GM19324 (cell line): Measurements from ENCODE around the gene PMM2.

Experiments
- ATAC-seq: cut with Tn5 transposase; IDR thresholded peaks from one replicate; pipeline ENCODE4 v1.9.1; 2021; ENCODE audit warnings: mild to moderate bottlenecking, moderate library complexity; ENCODE audit not compliant: unreplicated experiment, low FRiP score

Gene PMM2

DNA sequence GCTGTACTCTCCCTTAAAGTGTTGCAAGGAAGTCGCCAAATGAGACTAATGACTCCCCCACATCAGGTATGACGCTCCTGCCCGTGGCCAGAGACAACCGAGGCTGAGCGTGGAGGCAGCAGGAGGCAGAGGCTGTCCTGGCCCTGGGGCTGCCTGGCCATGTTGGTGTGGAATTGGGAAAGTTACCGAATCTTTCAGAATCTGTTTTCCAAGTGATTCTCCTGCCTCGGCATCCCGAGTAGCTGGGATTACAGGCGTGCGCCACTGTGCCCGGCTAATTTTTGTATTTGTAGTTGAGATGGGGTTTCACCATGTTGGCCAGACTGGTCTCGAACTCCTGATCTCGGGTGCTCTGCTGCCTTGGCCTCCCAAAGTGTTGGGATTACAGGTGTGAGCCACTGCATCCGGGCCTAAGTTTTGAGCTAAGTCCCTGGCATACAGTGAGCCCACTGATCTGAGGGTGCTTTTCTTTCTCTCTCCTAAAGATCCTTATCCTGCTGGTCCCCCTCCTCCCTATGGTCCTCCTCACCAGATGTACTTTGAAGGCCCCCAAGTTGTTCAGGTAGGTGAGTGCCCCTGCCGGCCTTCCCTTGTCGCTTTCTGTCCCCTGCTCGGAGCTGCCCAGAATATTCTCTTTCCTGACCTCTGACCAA lies 85.2 kb downstream of the PMM2 start:
- no peak for ATAC-seq

DNA sequence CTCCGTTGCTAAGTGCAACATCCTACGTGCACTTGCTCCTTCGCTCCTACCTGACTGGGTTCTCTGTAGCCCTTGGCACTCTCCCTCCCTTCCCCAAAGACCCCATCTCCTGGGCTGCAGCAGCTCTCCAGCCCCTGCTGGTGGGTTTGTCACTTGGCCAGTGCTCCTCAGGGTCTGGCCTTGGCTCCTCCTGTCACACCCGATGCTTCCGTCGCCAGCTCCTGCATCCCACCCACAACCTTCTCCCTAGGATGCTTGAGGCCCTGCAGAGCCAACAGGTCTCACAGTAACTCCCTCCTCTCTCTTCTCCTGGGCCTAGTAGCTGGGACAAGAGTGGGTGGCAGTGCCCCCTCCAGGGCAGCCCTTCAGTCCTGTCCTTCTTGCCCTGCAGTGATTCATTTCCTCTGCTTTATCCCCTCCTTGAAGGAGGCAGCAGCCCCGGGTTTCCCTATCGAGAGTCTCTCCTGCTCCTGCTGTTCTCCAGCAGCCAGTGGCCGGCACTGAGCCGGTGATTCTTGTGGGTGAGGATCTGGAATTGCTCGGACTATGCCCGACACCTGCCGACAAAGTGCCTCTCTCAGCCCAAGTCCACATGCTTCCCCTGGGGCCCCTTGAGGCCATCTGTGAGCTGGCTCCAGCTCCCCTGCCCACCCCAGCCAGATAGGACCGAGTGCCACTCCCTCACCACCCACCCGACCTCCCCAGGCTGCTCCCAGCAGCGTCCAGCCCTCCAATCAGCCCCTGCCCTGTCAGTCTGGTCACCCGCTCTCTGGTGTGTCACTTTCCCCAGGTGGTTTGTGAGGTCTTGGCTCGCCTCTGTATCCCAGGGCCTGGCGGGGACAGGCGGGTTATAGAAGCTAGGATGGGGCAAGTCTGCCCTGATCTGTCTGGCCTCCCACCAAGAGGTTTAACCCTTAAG lies 88.3 kb downstream of the PMM2 start:
- ATAC-seq, result no peak

DNA sequence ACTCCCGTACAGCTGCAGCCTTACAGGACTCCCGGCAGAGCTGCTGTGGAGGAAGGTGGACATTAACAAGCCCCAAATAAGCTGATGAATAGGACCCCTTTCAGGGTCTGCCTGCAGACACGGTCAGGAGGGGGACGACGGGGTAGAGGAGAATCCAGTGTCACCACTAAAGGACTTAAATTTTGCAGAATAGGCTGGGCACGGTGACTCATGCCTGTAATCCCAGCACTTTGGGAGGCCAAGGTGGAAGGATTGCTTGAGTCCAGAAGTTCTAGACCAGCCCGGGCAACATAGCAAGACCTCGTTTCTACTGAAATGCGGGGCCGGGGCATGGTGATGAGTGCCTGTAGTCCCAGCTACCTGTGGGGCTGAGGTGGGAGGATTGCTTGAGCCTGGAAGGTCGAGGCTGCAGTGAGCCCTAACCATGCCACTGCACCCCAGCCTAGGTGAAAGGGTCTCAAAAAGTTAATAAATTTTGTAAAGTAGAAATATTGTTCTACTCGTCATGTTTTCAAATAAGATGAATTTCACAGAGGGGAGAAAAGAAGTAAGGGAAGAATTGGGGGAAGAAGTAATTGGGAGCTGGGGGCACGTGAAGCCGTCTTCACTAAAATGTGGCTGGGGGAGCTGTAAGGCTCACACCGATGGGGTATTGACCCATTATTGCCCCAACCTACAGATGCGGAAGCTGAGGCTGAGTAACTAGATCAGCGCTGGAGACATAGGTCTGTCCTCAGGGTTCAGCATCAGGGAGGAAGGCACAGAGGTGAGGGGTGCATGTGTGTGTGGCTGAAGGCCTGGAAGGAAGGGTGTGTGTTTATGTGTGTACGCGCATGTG lies 89.2 kb downstream of the PMM2 start:
- no peak for ATAC-seq

DNA sequence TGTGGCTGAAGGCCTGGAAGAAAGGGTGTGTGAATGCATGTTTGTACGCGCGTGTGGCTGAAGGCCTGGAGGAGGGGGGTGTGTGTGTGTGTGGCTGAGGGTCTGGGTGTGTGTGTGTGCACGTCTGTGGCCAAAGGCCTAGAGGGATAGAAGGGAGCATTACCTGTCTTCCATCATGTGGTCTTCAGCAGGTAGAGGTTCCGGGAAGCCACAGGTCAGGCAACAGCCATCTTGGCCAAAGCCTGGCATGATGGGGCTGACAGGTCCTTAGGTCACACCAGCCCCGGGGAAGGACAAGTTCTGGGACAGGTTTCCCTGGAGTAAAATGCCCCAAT lies 89.8 kb downstream of the PMM2 start:
- ATAC-seq, result no peak

DNA sequence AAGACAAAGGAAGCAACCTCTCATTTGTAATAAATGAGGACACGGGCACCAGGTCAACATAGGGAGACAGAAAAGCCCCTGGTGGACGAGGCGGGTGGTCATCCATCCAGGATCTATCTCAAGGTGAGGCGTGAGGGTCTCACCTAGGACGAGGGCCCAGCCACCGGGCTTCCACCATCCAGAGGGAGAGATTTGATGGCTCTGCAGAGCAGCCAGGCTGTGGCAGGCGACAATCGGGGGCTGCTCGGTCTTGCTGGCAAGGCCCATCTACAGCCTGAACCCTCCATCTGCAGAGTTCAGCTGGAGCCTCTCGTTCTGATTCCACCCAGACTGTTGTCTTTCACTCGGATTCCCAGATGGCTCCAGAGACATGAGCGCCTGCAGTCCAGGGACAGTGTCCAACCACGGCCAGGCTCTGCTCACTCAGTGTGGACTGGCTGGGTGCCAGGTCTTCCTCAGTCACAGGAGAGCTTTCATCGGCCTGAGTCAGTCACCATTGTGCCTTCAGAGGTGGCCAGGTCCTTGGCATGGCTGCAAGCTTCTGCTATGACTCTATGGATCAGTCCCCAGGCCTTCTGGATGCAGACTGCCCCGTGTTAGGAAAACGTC lies 90.4 kb downstream of the PMM2 start:
- ATAC-seq, result no peak

DNA sequence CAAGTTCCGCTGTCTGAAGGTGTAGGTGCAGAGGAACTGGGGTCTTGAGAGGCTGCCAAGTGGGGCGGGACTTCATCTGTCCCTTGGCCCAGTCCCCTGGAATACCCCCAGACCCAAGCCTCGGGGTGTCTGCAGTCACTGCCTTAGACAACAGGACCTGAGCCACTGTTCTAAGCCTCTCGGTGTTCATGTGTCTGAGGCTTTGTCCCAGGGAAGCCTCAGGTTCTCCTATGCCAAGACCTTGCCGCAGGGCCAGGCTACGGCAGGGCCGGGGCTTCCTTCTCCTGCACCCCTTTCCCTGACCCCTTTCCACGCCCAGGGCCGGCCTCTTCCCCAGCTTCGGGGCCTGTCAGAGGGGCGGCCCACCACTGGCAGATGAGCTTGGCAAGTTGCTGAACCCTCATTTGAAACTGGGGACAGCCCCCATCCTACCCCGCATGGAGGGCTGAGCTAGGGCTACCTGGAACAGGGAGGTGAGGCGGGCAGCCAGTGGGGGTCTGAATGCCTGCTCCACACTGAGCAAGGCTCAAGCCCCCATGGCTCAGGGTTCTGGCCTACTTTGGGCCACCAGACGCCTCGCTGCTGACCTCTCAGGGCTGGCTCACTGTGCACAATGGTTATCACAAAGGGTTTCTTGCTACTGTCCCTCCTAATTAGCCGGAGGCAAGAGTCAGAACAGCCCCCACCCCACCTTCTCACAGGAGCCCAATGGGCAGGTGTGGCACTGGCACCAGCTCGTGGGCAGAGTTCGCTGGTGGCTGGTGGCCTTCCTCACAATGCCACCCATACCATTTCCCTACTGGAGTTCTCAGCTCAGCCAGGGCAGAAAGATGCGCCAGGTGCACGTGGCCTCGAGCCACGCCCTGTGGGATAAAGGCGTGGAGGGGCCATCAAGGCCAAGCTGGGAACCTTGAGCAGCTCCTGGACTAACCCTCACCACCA lies 91.6 kb downstream of the PMM2 start:
- ATAC-seq, result no peak

DNA sequence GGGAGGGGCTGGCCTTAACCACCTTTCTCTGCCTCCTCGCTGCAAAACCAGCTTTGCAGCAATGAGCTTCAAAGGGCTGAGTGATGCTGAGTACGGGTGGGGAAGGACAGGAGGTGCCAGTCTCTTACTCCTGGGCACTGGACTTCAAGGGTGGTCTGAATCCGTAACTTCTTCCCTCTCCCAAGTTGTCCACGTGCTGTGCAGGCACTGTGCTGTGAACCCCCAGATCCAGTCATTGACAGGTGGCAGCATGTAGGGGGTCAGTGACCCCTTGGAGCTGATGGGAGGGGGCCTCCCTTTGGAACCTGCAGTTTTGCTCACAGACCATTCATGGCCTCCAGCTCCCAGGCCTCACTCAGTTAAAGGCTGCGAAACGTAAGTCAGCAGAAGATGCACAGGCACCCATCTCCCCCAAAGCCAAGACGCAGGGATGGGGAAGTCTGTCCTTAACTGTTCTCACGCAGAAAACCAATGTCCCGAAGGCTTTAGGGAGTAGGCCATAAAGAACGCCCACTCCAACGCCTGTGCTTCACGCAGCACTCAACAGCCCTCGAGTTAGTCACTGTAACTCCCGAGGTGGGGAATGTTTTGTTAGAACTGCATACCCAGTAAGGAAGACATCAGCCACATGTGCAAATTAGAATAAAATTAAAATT lies 92.4 kb downstream of the PMM2 start:
- no peak for ATAC-seq

DNA sequence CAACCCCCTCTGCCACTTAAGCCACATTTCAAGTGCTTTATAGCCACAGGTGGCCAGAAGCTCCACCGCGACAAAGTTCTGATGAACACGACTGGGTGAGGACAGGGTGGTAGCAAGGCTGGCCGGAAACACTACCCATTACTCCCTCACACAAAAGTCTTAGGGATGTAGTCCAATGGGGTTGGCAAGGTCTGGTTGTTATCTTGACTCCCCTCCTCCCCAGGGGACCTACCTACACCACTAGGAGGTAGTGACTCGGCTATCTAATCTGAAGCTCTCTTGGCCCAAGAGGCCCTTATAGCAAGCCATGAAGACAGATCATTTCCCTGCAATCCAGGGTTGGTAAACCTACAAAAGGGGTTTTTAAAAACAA lies 92.9 kb downstream of the PMM2 start:
- ATAC-seq, result no peak

DNA sequence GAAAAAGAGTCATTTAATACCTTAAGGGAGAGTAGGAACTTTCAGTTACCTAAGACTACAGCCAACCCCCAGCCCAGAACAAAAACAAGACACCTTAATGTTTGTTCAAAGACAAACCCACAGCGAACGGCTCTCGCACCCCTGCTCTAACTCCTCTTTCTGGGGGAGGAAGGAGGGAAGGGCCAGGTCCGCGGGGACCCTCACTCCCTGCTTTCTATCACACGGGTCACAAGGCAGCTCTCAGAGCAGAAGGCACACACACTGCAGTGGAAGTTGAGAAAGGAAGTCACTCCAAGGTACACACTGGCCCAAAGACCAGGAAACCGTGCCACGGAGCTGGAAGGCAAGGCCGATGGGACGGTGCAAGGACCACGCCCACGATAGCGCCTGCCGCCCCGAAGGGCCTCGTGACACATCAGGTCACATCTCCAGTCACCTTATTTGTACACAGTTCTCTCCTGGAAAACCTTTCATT lies 94.5 kb downstream of the PMM2 start:
- ATAC-seq, result peak; percentile 20

DNA sequence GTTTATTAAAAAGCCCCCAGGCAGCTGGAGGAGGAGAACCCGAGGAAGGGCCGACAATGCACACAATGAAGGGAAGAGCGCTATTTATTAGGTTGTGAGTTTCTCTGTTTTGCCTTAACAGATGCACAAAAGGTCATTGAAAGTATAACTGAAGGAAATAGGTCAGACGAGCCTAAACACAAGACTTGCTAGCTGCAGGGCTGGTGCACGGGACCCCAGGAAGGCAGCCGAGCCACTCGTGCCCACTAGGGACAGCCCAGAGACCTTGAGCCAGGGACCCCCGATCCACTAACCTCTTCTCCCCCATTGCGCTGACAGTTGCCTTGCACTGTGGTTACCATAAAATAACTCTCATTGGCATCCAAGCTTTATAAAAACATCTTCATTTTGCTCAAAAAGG lies 95.8 kb downstream of the PMM2 start:
- ATAC-seq, result no peak

DNA sequence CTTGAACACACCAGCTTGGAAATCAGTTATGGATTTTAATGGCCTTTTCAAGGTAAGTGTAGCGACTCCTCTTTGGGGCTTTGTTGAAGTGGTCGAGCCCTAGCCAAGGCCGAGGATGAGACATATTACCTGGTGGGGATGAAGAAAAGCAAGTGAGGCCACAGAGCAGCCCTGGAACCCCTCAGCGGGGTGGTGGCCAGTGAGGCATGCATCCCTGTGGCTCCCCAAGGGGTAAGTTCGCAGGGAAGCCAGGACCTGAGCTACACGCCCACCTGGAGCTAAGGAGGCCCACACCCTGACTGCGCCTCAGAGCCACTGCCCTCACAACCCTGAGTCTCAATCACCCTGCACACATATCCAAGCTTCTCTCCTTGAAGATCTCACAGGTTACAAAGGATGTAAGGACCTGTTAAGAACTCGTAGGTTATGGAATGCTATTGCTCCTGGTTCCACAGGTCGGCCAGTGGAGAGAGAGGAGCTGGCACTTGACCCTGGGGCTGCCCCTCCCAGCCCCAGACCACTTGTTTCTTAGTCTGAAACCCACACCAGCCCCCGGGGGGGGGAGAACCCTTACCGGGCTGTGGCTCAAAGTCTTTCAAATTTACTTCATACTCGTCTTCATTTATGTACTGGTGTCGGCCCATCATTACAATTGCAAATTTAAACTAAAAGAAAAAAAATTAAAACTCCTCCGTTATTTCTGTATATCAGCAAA lies 96.5 kb downstream of the PMM2 start:
- no peak for ATAC-seq

DNA sequence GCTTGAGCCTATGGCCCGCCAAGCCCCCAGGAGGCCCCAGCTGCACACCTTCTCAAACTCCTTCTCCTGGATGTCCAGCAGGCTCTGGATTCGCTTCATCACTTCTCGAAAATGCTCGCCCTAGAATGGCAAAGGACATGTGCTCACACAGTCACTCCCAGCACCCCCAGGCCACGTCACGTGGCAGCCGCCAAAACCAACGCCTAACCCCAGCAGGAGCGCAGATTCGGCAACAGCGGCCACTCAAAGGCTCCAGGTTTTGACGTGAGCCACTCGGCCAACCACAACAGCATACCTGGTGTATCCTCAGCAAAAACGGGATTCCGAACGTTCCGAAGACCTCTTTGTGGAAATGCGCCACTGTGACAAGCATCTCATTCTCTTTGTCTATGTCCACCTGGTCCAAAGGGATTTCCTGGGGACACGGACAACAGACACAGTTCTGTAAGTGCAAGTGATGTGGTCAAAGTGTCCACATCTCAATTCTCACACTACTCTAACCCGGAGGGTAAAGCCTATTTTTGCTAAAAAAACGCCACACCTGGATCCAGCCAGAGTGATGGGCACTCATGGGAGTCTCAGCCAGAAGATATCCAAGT lies 97.2 kb downstream of the PMM2 start:
- no peak for ATAC-seq

DNA sequence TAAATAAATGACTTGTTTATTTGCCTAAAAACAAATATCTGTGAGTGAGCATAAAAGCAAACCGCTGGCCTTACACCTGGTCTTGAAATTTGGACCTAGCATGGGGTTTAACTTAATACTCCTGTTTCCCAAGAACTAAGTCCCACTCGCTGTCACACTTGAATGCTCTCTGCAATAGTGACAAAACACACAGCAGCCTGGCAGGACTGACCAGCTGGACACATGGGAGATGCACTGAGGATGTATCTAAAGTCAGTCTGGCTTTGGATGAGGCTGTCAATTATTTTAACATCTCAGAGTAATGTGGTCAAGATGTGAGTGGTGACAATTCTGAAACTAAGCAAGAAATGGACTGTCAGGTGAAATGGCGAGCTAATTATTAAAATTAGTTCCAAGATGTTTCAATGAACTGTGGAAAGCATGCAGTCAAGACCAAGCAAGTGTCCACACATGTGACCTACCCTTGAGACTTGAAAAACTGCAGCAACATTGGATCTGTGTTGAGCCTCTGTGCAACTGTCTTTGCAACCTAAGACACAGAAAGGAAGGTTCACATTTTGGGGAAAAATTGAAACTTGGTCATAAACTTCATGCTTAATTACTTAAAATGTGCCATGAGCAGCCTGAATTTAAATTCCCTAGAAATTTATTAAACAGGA lies 101.2 kb downstream of the PMM2 start:
- no peak for ATAC-seq
